ENCODE data around the gene SPAG5. TPM values are rescaled to one million over a fixed set of nuclear protein-coding genes. Genes with fewer than 3 reads are reported as not detected.

The SPAG5 gene
- total and polyA plus RNA-seq, 9 of the 15 experiments (the other 6 are each of a cell fraction or from before 2014, with no cell fraction given) = 94.4 to 286 (median 151) TPM

GRCh38 chr17:28645576-28645939, 46.7 kb upstream of the SPAG5 start (continued):
- TF ChIP-seq NR4A1 (CRISPR knock-in tag; IDR thresholded peaks at IDR 0.05) = no peak
- no peak for TF ChIP-seq NR4A1 (tag; IDR thresholded peaks at IDR 0.05)
- TF ChIP-seq SMARCC2 (IDR thresholded peaks at IDR 0.05; ENCODE audit: low read depth) = 0 out of 2 replicates have a peak, but pooled peaks have one; percentile 8
- no peak for TF ChIP-seq HNRNPL (IDR thresholded peaks at IDR 0.05; ENCODE audit: low read depth, low read length)
- no peak for TF ChIP-seq ETS2 (tag; IDR thresholded peaks at IDR 0.05; ENCODE audit: borderline replicate concordance, poor library complexity, severe bottlenecking)
- TF ChIP-seq ZNF79 (CRISPR knock-in tag; IDR thresholded peaks at IDR 0.05; ENCODE audit: low read depth) = no peak
- TF ChIP-seq SETDB1 (IDR thresholded peaks at IDR 0.05; ENCODE audit: low read length) = no peak
- TF ChIP-seq ATF4 (CRISPR knock-in tag; IDR thresholded peaks at IDR 0.05) = no peak
- TF ChIP-seq KDM1A (IDR thresholded peaks at IDR 0.05) = 0 out of 4 replicates have a peak, but pooled peaks of 1 of the 2 experiments have one; percentile 7
- no peak for TF ChIP-seq THAP7 (CRISPR knock-in tag; IDR thresholded peaks at IDR 0.05)
- no peak for TF ChIP-seq SIN3B (IDR thresholded peaks at IDR 0.05; ENCODE audit: low read depth)
- no peak for TF ChIP-seq ELF2 (CRISPR knock-in tag; IDR thresholded peaks at IDR 0.05)
- no peak for TF ChIP-seq TFAM (CRISPR knock-in tag; conservative IDR thresholded peaks at IDR 0.05)
- no peak for TF ChIP-seq CBFB (CRISPR knock-in tag; IDR thresholded peaks at IDR 0.05)
- 0 out of 2 replicates have a peak, but pooled peaks have one; percentile 17 for TF ChIP-seq POLR2A (conservative IDR thresholded peaks at IDR 0.05)
- TF ChIP-seq KLF6 (CRISPR knock-in tag; IDR thresholded peaks at IDR 0.05; ENCODE audit: borderline replicate concordance) = no peak
- no peak for TF ChIP-seq TAF7 (tag; IDR thresholded peaks at IDR 0.05)
- no peak for TF ChIP-seq ZNF212 (CRISPR knock-in tag; IDR thresholded peaks at IDR 0.05)
- TF ChIP-seq ASH1L (IDR thresholded peaks at IDR 0.05; ENCODE audit: borderline replicate concordance, low read depth, partially characterized antibody) = no peak
- TF ChIP-seq NCOA6 (IDR thresholded peaks at IDR 0.05) = no peak
- TF ChIP-seq, protein P1, sequence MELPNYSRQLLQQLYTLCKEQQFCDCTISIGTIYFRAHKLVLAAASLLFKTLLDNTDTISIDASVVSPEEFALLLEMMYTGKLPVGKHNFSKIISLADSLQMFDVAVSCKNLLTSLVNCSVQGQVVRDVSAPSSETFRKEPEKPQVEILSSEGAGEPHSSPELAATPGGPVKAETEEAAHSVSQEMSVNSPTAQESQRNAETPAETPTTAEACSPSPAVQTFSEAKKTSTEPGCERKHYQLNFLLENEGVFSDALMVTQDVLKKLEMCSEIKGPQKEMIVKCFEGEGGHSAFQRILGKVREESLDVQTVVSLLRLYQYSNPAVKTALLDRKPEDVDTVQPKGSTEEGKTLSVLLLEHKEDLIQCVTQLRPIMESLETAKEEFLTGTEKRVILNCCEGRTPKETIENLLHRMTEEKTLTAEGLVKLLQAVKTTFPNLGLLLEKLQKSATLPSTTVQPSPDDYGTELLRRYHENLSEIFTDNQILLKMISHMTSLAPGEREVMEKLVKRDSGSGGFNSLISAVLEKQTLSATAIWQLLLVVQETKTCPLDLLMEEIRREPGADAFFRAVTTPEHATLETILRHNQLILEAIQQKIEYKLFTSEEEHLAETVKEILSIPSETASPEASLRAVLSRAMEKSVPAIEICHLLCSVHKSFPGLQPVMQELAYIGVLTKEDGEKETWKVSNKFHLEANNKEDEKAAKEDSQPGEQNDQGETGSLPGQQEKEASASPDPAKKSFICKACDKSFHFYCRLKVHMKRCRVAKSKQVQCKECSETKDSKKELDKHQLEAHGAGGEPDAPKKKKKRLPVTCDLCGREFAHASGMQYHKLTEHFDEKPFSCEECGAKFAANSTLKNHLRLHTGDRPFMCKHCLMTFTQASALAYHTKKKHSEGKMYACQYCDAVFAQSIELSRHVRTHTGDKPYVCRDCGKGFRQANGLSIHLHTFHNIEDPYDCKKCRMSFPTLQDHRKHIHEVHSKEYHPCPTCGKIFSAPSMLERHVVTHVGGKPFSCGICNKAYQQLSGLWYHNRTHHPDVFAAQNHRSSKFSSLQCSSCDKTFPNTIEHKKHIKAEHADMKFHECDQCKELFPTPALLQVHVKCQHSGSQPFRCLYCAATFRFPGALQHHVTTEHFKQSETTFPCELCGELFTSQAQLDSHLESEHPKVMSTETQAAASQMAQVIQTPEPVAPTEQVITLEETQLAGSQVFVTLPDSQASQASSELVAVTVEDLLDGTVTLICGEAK (IDR thresholded peaks at IDR 0.05) = no peak
- TF ChIP-seq, protein P1 (CRISPR knock-in tag; IDR thresholded peaks at IDR 0.05) = no peak

All from K562 (cell line).